OCI-LY7 (cell line): ENCODE results near the gene FRMD6. TPM values are rescaled to one million over a fixed set of nuclear protein-coding genes. Genes with fewer than 3 reads are reported as not detected.

Source experiments
- BruUV-seq: library from RNA; stranded (reverse); fragments of 400-500 nt; replicated peaks from 2 replicates; lab custom pipeline; 2021; lab: Mats Ljungman, UMichigan
- CTCF ChIA-PET: fragments of 300-600 bp; sonication (Branson Sonifier 250); formaldehyde crosslinking; loops from one replicate; lab custom pipeline; 2022; ENCODE audit warnings: antibody characterized with exemption; ENCODE audit not compliant: unreplicated experiment; lab: Charles Lee
- POLR2A ChIA-PET: fragments of 300-600 bp; sonication (Branson Sonifier 250); formaldehyde crosslinking; loops from one replicate; lab custom pipeline; 2022; ENCODE audit warnings: antibody characterized with exemption; lab: Charles Lee
- DNase-seq: peaks from one replicate; pipeline ENCODE4 v3.0.0-alpha.2; 2015; ENCODE audit warnings: low spot score
- H2AFZ ChIP-seq: fragments of 200-600 bp; sonication (generic), shearing (Covaris generic); 2 replicates; pipeline ENCODE4 v1.6.1; 2014; ENCODE audit warnings: mild to moderate bottlenecking, antibody characterized with exemption, low read length, moderate library complexity
- H3K27ac ChIP-seq: fragments of 200-600 bp; sonication (generic); 2 replicates; pipeline ENCODE4 v1.5.1; 2014; ENCODE audit warnings: mixed run types, low read depth, mild to moderate bottlenecking, moderate library complexity, low read length, inconsistent platforms; ENCODE audit not compliant: poor library complexity, severe bottlenecking
- H3K36me3 ChIP-seq: fragments of 200-600 bp; sonication (generic); 2 replicates; pipeline ENCODE4 v1.6.1; 2014; ENCODE audit warnings: mild to moderate bottlenecking, antibody characterized with exemption, low read length, moderate library complexity, mixed read lengths; ENCODE audit not compliant: insufficient read depth
- H3K4me1 ChIP-seq: fragments of 200-600 bp; sonication (generic); 2 replicates; pipeline ENCODE4 v1.5.1; 2014; ENCODE audit warnings: mild to moderate bottlenecking, low read length; ENCODE audit not compliant: insufficient read depth, poor library complexity, severe bottlenecking
- H3K4me2 ChIP-seq: fragments of 200-600 bp; sonication (generic); 2 replicates; pipeline ENCODE4 v1.6.1; 2014; ENCODE audit warnings: mild to moderate bottlenecking, low read length
- H3K4me3 ChIP-seq: fragments of 200-600 bp; sonication (generic); 2 replicates; pipeline ENCODE4 v1.5.1; 2014; ENCODE audit warnings: mild to moderate bottlenecking, low read depth, low read length; ENCODE audit not compliant: poor library complexity, severe bottlenecking
- H3K79me2 ChIP-seq: fragments of 200-600 bp; sonication (generic); 2 replicates; pipeline ENCODE4 v1.6.1; 2016; ENCODE audit warnings: low read depth, mild to moderate bottlenecking, low read length, moderate library complexity, mixed read lengths; ENCODE audit not compliant: insufficient read depth
- H3K9me2 ChIP-seq: fragments of 200-600 bp; sonication (generic); 2 replicates; pipeline ENCODE4 v1.6.1; 2016; ENCODE audit warnings: mild to moderate bottlenecking, low read length, mixed read lengths; ENCODE audit not compliant: insufficient read depth
- H3K9me3 ChIP-seq: fragments of 200-600 bp; sonication (generic); 2 replicates; pipeline ENCODE4 v1.6.1; 2014; ENCODE audit warnings: mild to moderate bottlenecking, mixed run types, low read length, mixed read lengths
- H4K20me1 ChIP-seq: fragments of 200-600 bp; sonication (generic); 2 replicates; pipeline ENCODE4 v1.6.1; 2014; ENCODE audit warnings: mild to moderate bottlenecking, antibody characterized with exemption, low read length, moderate library complexity, mixed read lengths; ENCODE audit not compliant: insufficient read depth
- EZH2phosphoT487 ChIP-seq: fragments of 200-600 bp; sonication (generic); IDR thresholded peaks from 2 replicates; pipeline ENCODE4 v1.6.1; 2018; ENCODE audit warnings: low read depth, borderline replicate concordance, mild to moderate bottlenecking, mixed run types, antibody characterized with exemption, low read length, moderate library complexity, mixed read lengths
- intact Hi-C: fragments of 100-400 bp; cut with micrococcal nuclease; formaldehyde crosslinking; loops from one replicate; pipeline ENCODE4 v1.10.0; 2022; ENCODE audit not compliant: unreplicated experiment
- total RNA-seq, 2 experiments: library from RNA; depleted of rRNA in 1 of 2; stranded (reverse); fragments of >200 nt in 1 of 2; shearing (Covaris generic) in 1 of 2; gene quantifications; 2 replicates each; pipeline ENCODE4 v1.2.3, GENCODE V29; 2014 to 2022
- TF ChIP-seq, protein P1 (sequence below): fragments of 200-600 bp; sonication (generic); conservative IDR thresholded peaks from 2 replicates; pipeline ENCODE4 v1.5.1; 2014; ENCODE audit warnings: mild to moderate bottlenecking, antibody characterized with exemption, low read length, moderate library complexity, mixed read lengths

The FRMD6 gene
- total RNA-seq, 2 experiments from 2014 or later = 4.4 to 12.3 TPM

DNA sequence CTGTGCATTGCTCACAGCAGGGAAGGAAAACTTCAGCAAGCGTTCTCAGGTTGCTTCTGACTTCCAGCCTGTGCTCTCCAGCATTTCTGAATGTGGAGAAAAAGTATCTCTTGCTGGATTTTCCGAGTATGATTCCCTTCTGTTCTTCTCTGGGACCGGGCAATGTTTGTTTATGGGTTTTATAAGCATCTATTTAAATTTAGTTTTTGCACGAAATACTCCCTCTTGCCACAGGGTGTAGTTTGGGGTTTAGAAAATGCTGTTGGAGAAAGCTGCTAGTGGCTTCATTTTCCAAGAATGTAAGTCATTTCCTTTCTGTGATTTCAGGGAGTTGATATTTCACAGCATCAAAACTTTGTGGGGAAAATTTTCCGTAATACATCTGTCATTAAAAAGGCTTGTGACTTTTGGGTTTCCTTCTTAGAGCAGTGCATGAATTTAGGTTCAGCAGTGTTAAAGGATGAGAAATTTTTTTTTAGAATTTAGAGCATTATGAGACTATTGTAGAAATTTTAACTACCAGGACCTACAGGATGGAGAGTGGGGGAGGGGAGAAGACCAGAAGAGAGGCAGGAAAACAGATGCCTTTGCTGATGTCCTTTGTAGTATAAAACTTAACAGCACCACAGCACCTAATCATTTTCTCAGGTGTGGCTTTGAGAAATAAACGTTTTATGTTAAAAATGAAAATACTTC is 1.5 kb downstream of the FRMD6 start:
- ChIA-PET CTCF (no interaction called here), POLR2A (interaction anchor here (0.5 to 1.5 kb wide), 4 partner anchors 11 to 1803 kb away, joined by 3 to 5 read pairs (median 4); no protein-coding TSS in a partner anchor)
- Histone ChIP-seq H3K9me2 (no peaks in the 10 kb centered on the region), H3K27ac (peak overlapping the region; percentile 78), H3K79me2 (peaks cover 18% of the 10 kb centered on the region; the same call in 1 of the 2 replicates), H3K36me3 (no peaks in the 10 kb centered on the region), H2AFZ (peak overlapping the region; percentile 76), H3K4me3 (peak overlapping the region; percentile 87), H3K4me1 (peaks cover 31% of the 10 kb centered on the region), H3K9me3 (no peaks in the 10 kb centered on the region), H4K20me1 (no peaks in the 10 kb centered on the region), H3K4me2 (peak overlapping the region; percentile 87)
- DNase-seq = peak; percentile 48
- intact Hi-C loops = loop anchor here (2.0 to 5.0 kb wide), 3 partner anchors 194 to 894 kb away; partner anchors contain the start of gene TMX1
- no peak for TF ChIP-seq EZH2phosphoT487
- TF ChIP-seq, protein P1, sequence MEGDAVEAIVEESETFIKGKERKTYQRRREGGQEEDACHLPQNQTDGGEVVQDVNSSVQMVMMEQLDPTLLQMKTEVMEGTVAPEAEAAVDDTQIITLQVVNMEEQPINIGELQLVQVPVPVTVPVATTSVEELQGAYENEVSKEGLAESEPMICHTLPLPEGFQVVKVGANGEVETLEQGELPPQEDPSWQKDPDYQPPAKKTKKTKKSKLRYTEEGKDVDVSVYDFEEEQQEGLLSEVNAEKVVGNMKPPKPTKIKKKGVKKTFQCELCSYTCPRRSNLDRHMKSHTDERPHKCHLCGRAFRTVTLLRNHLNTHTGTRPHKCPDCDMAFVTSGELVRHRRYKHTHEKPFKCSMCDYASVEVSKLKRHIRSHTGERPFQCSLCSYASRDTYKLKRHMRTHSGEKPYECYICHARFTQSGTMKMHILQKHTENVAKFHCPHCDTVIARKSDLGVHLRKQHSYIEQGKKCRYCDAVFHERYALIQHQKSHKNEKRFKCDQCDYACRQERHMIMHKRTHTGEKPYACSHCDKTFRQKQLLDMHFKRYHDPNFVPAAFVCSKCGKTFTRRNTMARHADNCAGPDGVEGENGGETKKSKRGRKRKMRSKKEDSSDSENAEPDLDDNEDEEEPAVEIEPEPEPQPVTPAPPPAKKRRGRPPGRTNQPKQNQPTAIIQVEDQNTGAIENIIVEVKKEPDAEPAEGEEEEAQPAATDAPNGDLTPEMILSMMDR = peak; percentile 39
- no TSS peak for BruUV-seq

- Histone ChIP-seq H3K79me2 (peaks cover 18% of the 10 kb centered on the region; the same call in 1 of the 2 replicates), H3K4me3 (peak overlapping the region; percentile 87), H3K4me1 (peaks cover 31% of the 10 kb centered on the region), H2AFZ (peak overlapping the region; percentile 76; the same call in 1 of the 2 replicates), H3K4me2 (peak overlapping the region; percentile 87), H3K27ac (peak overlapping the region; percentile 78), H3K9me2 (no peaks in the 10 kb centered on the region), H3K9me3 (no peaks in the 10 kb centered on the region), H4K20me1 (no peaks in the 10 kb centered on the region), H3K36me3 (no peaks in the 10 kb centered on the region)
- TSS peak; percentile 50 for BruUV-seq
- ChIA-PET CTCF (no interaction called here), POLR2A (interaction anchor here (0.5 to 0.6 kb wide), 2 partner anchors 326 to 1802 kb away, joined by 3 to 6 read pairs; no protein-coding TSS in a partner anchor)
- intact Hi-C loops = loop anchor here (2.0 to 5.0 kb wide), 3 partner anchors 193 to 893 kb away; partner anchors contain the start of gene TMX1
- no peak for TF ChIP-seq EZH2phosphoT487
- TF ChIP-seq, protein P1 = no peak
- no peak for DNase-seq
These were observed 2.2 kb downstream of the FRMD6 start for GRCh38 chr14:51653775-51654532.
